Mucosa of descending colon (tissue), 3 donors: ENCODE results near the gene VEGFC. TPM values are rescaled to one million over a fixed set of nuclear protein-coding genes. Genes with fewer than 3 reads are reported as not detected.

Experiments used
- ATAC-seq: fragments of 200-7000 bp; cut with Tn5 transposase; one replicate; pipeline ENCODE4 v1.9.1; 2020; ENCODE audit warnings: mild to moderate bottlenecking, moderate library complexity
- DNase-seq, 3 donors: peaks; one replicate each; pipeline ENCODE4 v3.0.0-alpha.2; 2020
- H3K36me3 ChIP-seq: fragments of 200-600 bp; one replicate; pipeline ENCODE4 v1.8.0; 2021; ENCODE audit warnings: low read depth, mild to moderate bottlenecking
- H3K4me1 ChIP-seq: fragments of 200-600 bp; one replicate; pipeline ENCODE4 v1.8.0; 2021; ENCODE audit warnings: low read depth, mild to moderate bottlenecking
- H3K4me3 ChIP-seq: fragments of 200-600 bp; one replicate; pipeline ENCODE4 v1.8.0; 2021; ENCODE audit warnings: mild to moderate bottlenecking
- H3K9me3 ChIP-seq: fragments of 200-600 bp; one replicate; pipeline ENCODE4 v1.8.0; 2021; ENCODE audit warnings: mild to moderate bottlenecking
- CTCF ChIP-seq: fragments of 200-600 bp; IDR thresholded peaks from one replicate; pipeline ENCODE4 v1.8.0; 2022; ENCODE audit warnings: antibody characterized with exemption, mild to moderate bottlenecking
- intact Hi-C, 2 donors: fragments of 100-400 bp; cut with DNase I in 1 of 2; cut with micrococcal nuclease in 1 of 2; formaldehyde crosslinking; loops; one replicate each; pipeline versions ENCODE4 v1.11.0 to v1.11.1; 2022; cut with DNase I, micrococcal nuclease
- total RNA-seq, 3 donors: library from RNA; stranded (reverse); fragmentation: NEBNext Ultra II Directional in 2 of 3; extraction: Animal tissue kit (Norgen Biotek cat#: 25700) in 2 of 3; gene quantifications; one replicate each; pipeline versions ENCODE4 v1.2.1 to v1.2.4, GENCODE V29; 2021 to 2023
- donor health status: DM: no; HTN: no; CAD: no; lungs with moderate emphysema.
- donor health status: DM: no; HTN: no; CAD: no.
- donor health status: DM: no; HTN: yes; CAD: no.

Gene VEGFC
- total RNA-seq, 3 donors from 2014 or later = 1.2 to 5.3 (median 3.4) TPM

GRCh38 chr4:176718881-176719280 is 73.8 kb downstream of the VEGFC start:
- Histone ChIP-seq H3K9me3 (no peaks in the 10 kb centered on the region), H3K4me1 (no peaks in the 10 kb centered on the region), H3K36me3 (no peaks in the 10 kb centered on the region), H3K4me3 (no peak overlapping the region)
- intact Hi-C loops = no loop called here
- no peak for ATAC-seq
- no peak for DNase-seq
- no peak for TF ChIP-seq CTCF

DNA sequence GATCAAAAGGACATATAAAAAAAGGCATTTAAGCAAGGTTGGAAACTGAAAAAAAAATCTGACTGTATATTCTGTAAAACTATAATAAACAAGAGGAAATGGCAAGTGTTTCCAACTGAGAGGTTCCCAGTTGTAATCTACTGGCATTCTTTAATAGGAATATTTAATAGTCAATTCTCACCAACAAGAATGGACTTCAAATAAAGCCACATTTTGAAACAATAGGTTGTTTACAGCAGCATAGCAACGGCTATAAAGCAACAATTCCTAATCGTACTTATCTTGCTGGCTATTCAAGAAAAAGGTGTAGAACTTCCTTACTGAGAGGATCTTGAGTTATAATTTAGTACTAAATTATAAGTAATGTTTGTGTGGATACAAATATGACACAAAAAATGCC is 75.5 kb downstream of the VEGFC start:
- no peak for DNase-seq
- ATAC-seq = no peak
- H3K36me3 ChIP-seq = no peaks in the 10 kb centered on the region
- intact Hi-C loops = no loop called here
- H3K4me3 ChIP-seq = no peak overlapping the region
- H3K9me3 ChIP-seq = no peaks in the 10 kb centered on the region
- TF ChIP-seq CTCF = no peak
- H3K4me1 ChIP-seq = no peaks in the 10 kb centered on the region

DNA sequence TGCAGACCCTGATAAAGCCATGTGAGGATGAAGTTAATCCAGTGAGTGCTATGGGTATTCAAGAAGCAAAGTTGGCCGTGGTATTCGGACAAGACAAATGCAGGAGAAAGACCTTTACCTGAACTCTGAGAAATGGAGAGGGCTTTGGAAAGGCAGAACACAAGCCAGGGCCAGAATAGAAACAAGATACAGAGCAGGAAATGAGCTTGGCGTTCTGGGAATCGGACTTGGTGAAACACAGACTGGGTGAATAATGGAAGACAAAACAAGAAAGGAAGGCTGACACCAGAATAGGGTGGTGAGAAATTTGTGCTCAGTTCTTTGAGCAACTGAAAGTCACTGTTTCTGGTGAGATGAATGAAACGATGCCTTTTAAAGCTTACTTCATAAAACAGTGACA is 83.3 kb downstream of the VEGFC start:
- H3K4me3 ChIP-seq = no peak overlapping the region
- TF ChIP-seq CTCF = no peak
- ATAC-seq = no peak
- H3K9me3 ChIP-seq = no peaks in the 10 kb centered on the region
- no peaks in the 10 kb centered on the region for H3K36me3 ChIP-seq
- no peak for DNase-seq
- H3K4me1 ChIP-seq = no peaks in the 10 kb centered on the region
- intact Hi-C loops = no loop called here

DNA sequence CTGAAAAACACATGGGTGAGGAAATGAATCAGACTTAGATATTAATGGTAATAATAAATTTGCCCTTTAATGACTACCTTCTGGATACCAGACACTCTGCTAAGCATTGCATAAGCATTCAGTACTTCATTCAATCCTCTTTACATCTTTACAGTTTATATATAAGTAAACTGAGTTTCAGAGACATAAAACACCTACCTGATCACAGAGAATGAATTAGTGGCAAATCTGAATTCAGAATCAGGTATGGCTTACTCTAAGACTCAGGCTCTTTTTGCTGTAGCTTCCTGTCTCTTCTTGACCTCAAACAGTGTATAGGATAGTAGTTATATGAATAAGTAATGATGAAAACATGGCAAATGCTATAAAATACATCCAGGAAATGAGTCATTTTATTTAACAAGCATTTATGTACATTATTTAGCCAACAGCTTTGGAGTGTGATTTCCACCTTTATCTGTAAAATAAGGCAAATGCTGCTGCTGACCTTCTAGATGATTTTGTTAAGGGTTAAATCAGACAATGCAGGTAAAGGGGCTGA is 83.9 kb downstream of the VEGFC start:
- H3K36me3 ChIP-seq = no peaks in the 10 kb centered on the region
- intact Hi-C loops = no loop called here
- no peaks in the 10 kb centered on the region for H3K9me3 ChIP-seq
- no peak for ATAC-seq
- TF ChIP-seq CTCF = no peak
- no peaks in the 10 kb centered on the region for H3K4me1 ChIP-seq
- DNase-seq = no peak
- no peak overlapping the region for H3K4me3 ChIP-seq

DNA sequence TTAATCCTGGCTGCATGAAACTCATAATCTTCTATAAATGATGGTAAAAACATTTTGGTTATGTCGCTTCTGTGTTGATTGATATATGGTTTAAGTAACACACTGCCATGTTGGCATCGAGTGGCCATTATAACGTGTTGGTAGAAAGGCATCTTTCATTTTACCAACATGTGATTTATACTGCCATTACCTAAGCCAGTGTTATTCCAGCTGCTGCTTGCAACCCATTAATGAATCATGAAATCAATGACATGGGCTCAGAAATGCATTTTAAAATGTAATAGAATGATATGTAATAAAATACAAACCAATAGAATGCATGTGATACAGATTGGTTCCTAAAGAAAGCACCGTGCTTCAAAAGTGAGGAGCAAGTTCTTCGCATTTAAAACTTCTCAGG is 102.0 kb downstream of the VEGFC start:
- no peak overlapping the region for H3K4me3 ChIP-seq
- no peak for TF ChIP-seq CTCF
- no peaks in the 10 kb centered on the region for H3K36me3 ChIP-seq
- no peaks in the 10 kb centered on the region for H3K4me1 ChIP-seq
- ATAC-seq = no peak
- no peak for DNase-seq
- no peaks in the 10 kb centered on the region for H3K9me3 ChIP-seq
- intact Hi-C loops = no loop called here

DNA sequence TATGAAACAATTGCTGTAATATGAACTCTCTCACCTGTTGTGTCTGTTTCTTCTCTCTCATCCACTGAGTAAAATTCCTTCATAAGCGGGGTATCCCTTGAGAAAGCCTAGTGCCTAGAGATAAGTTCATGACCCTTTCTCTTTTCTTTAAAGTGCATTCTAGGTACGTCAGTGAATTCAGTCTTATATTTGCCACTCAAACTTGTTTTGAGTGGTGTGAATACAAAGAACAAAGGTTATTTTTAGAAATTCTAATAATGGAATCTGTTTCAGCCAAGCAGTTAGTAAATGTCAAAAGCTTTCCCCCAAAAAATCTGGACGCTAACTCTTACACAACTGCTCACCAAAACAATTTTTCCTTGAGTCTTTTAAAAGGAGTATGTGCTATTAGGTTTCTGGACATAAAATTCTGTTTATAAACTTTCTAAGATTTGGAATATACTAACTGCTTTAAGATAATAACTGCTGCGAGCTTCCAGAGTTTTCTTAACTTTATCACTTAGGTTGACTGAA is 112.0 kb downstream of the VEGFC start:
- H3K9me3 ChIP-seq = no peaks in the 10 kb centered on the region
- DNase-seq (no peak), ATAC-seq (no peak)
- H3K4me3 ChIP-seq = no peak overlapping the region
- H3K4me1 ChIP-seq = no peaks in the 10 kb centered on the region
- intact Hi-C loops = no loop called here
- H3K36me3 ChIP-seq = no peaks in the 10 kb centered on the region
- no peak for TF ChIP-seq CTCF
